GM12878 (cell line): ENCODE data around the gene HAGHL. TPM values are rescaled to one million over a fixed set of nuclear protein-coding genes. Genes with fewer than 3 reads are reported as not detected.

Experiments
- ATAC-seq: fragments of 200-7000 bp; cut with Tn5 transposase; 3 replicates; pipeline ENCODE4 v1.9.1; 2020; ENCODE audit warnings: mild to moderate bottlenecking, moderate library complexity
- BruUV-seq: library from RNA; stranded (reverse); fragments of 400-500 nt; replicated peaks from 2 replicates; lab custom pipeline; 2021; lab: Mats Ljungman, UMichigan
- CTCF ChIA-PET: fragments of 300-600 bp; sonication (Branson Sonifier 250); formaldehyde crosslinking; extraction: SDS; loops from one replicate; lab custom pipeline; 2021; ENCODE audit warnings: inconsistent platforms; lab: Yijun Ruan, JAX
- POLR2A ChIA-PET: fragments of 350-600 bp; formaldehyde crosslinking; extraction: SDS; loops from one replicate; lab custom pipeline; 2021; ENCODE audit warnings: inconsistent platforms; lab: Charles Lee
- RAD21 ChIA-PET: fragments of 300-600 bp; sonication (Branson Sonifier 250); formaldehyde crosslinking; loops from one replicate; lab custom pipeline; 2023; ENCODE audit warnings: antibody characterized with exemption; ENCODE audit not compliant: unreplicated experiment; lab: Charles Lee
- SMC1A ChIA-PET: fragments of 300-600 bp; sonication (Branson Sonifier 250); formaldehyde crosslinking; loops from one replicate; lab custom pipeline; 2023; ENCODE audit not compliant: unreplicated experiment, uncharacterized antibody; lab: Charles Lee
- DNase-seq: peaks from one replicate; pipeline ENCODE4 v3.0.0-alpha.2; 2011; ENCODE audit warnings: low read depth, low spot score
- FAIRE-seq: peaks from 3 replicates; lab custom pipeline; 2011; peaks lifted over from hg19 to GRCh38; lab: Jason Lieb, UNC
- H2AFZ ChIP-seq: 2 replicates; pipeline ENCODE4 v1.6.0; 2011; ENCODE audit warnings: low read depth, low read length, control low read depth; ENCODE audit not compliant: control insufficient read depth
- H3K27ac ChIP-seq: 2 replicates; pipeline ENCODE4 v1.5.1; 2011; ENCODE audit warnings: control low read depth; ENCODE audit not compliant: control insufficient read depth, insufficient read depth
- H3K27me3 ChIP-seq, 2 experiments: replicated peaks in 1 of 2; 2 replicates each; pipeline versions ENCODE4 v1.6.0 to v1.6.1; 2011; ENCODE audit warnings: low read length in 1 of 2; ENCODE audit not compliant: control insufficient read depth in 2 of 2, insufficient read depth in 2 of 2
- H3K36me3 ChIP-seq, 2 experiments: 2 replicates each; pipeline ENCODE4 v1.5.1; 2011; ENCODE audit warnings: low read length in 1 of 2; ENCODE audit not compliant: control insufficient read depth in 2 of 2, insufficient read depth in 2 of 2
- H3K4me1 ChIP-seq: 2 replicates; pipeline ENCODE4 v1.6.1; 2011; ENCODE audit warnings: mild to moderate bottlenecking, low read length, moderate library complexity, mixed read lengths; ENCODE audit not compliant: control insufficient read depth, insufficient read depth
- H3K4me2 ChIP-seq: 2 replicates; pipeline ENCODE4 v1.6.0; 2011; ENCODE audit warnings: control low read depth; ENCODE audit not compliant: control insufficient read depth, insufficient read depth
- H3K4me3 ChIP-seq: fragments of 200-600 bp; sonication (generic); 2 replicates; pipeline ENCODE4 v1.5.1; 2016
- H3K79me2 ChIP-seq: 2 replicates; pipeline ENCODE4 v1.6.0; 2011; ENCODE audit warnings: low read length; ENCODE audit not compliant: control insufficient read depth, insufficient read depth
- H3K9ac ChIP-seq: 2 replicates; pipeline ENCODE4 v1.8.0; 2011; ENCODE audit warnings: low read length, control low read depth, mixed read lengths; ENCODE audit not compliant: control insufficient read depth, insufficient read depth
- H3K9me3 ChIP-seq: replicated peaks from 3 replicates; pipeline ENCODE4 v1.5.1; 2011; ENCODE audit warnings: mild to moderate bottlenecking, low read length; ENCODE audit not compliant: control insufficient read depth, insufficient read depth
- H4K20me1 ChIP-seq: 2 replicates; pipeline ENCODE4 v1.6.0; 2011; ENCODE audit not compliant: control insufficient read depth, insufficient read depth
- BACH1 ChIP-seq: fragments of 450-650 bp; IDR thresholded peaks from 2 replicates; pipeline ENCODE4 v1.6.1; 2017; ENCODE audit warnings: mild to moderate bottlenecking, borderline replicate concordance
- BHLHE40 ChIP-seq, 2 experiments: fragments of 450-650 bp in 1 of 2; IDR thresholded peaks; 2 replicates each; pipeline ENCODE4 v1.6.1; 2011 to 2017; ENCODE audit warnings: low read depth in 2 of 2, borderline replicate concordance in 1 of 2, improper control_type of control experiment in 1 of 2, low read length in 1 of 2, mild to moderate bottlenecking in 1 of 2
- BRCA1 ChIP-seq: IDR thresholded peaks from 2 replicates; pipeline ENCODE4 v1.6.1; 2011; ENCODE audit warnings: low read depth, low read length, improper control_type of control experiment
- CBFB ChIP-seq: IDR thresholded peaks from 2 replicates; pipeline ENCODE4 v1.6.1; 2016; ENCODE audit warnings: antibody characterized with exemption, low read depth
- CREB1 ChIP-seq: IDR thresholded peaks from 2 replicates; pipeline ENCODE4 v1.6.1; 2012; ENCODE audit warnings: low read depth, mild to moderate bottlenecking, inconsistent platforms
- EZH2 ChIP-seq: IDR thresholded peaks from 2 replicates; pipeline ENCODE4 v1.6.1; 2012; ENCODE audit warnings: low read depth, mild to moderate bottlenecking, control low read depth, inconsistent platforms, low read length, borderline replicate concordance; ENCODE audit not compliant: control insufficient read depth
- FOS ChIP-seq: IDR thresholded peaks from 3 replicates; pipeline ENCODE4 v1.6.1; 2011; ENCODE audit warnings: borderline replicate concordance; ENCODE audit not compliant: insufficient read length; ENCODE audit errors: extremely low read depth
- HDAC2 ChIP-seq: fragments of 200-600 bp; sonication (generic); IDR thresholded peaks from 2 replicates; pipeline ENCODE4 v1.6.1; 2017
- KAT2A ChIP-seq: conservative IDR thresholded peaks from 2 replicates; pipeline ENCODE4 v1.6.1; 2011; ENCODE audit warnings: low read depth, low read length; ENCODE audit not compliant: control insufficient read depth
- MTA2 ChIP-seq: fragments of 450-650 bp; IDR thresholded peaks from 2 replicates; pipeline ENCODE4 v1.6.1; 2016; ENCODE audit warnings: low read depth, mild to moderate bottlenecking, moderate library complexity
- NBN ChIP-seq: fragments of 450-650 bp; IDR thresholded peaks from 2 replicates; pipeline ENCODE4 v1.6.1; 2016
- NFYB ChIP-seq: IDR thresholded peaks from 2 replicates; pipeline ENCODE4 v1.6.1; 2011; ENCODE audit warnings: low read depth, mild to moderate bottlenecking, low read length, improper control_type of control experiment, moderate library complexity; ENCODE audit not compliant: insufficient read depth
- NR2C1 ChIP-seq: fragments of 450-650 bp; IDR thresholded peaks from 2 replicates; pipeline ENCODE4 v1.6.1; 2017; ENCODE audit warnings: antibody characterized with exemption, mild to moderate bottlenecking, moderate library complexity
- RAD51 ChIP-seq: fragments of 450-650 bp; IDR thresholded peaks from 2 replicates; pipeline ENCODE4 v1.6.1; 2016; ENCODE audit warnings: moderate library complexity, mild to moderate bottlenecking, inconsistent platforms
- RBBP5 ChIP-seq: fragments of 200-600 bp; sonication (generic); conservative IDR thresholded peaks from 2 replicates; pipeline ENCODE4 v1.6.1; 2016
- SMAD1 ChIP-seq: fragments of 450-650 bp; IDR thresholded peaks from 2 replicates; pipeline ENCODE4 v1.6.1; 2018; ENCODE audit warnings: mild to moderate bottlenecking, low read depth; ENCODE audit not compliant: partially characterized antibody
- SPI1 ChIP-seq: IDR thresholded peaks from 2 replicates; pipeline ENCODE4 v1.6.1; 2011; ENCODE audit warnings: low read depth, mild to moderate bottlenecking, low read length, moderate library complexity, borderline replicate concordance; ENCODE audit not compliant: insufficient read depth
- ZZZ3 ChIP-seq: IDR thresholded peaks from 2 replicates; pipeline ENCODE4 v1.6.1; 2011; ENCODE audit warnings: low read depth; ENCODE audit not compliant: control insufficient read depth, insufficient read length
- WGBS: methylation state at CpG from one replicate; pipeline ENCODE4 v1.1.6; 2016; ENCODE audit warnings: low lambda C conversion rate; ENCODE audit not compliant: insufficient replicate concordance, insufficient coverage; ENCODE audit errors: missing lambda C conversion rate; 5-methylcytosine and 5-hydroxymethylcytosine counted together
- in situ Hi-C: fragments of 300-500 bp; cut with MboI; formaldehyde crosslinking; loops from 9 replicates; pipeline ENCODE4 v1.14.3; 2018; ENCODE audit warnings: mixed read lengths
- intact Hi-C: fragments of 100-400 bp; cut with micrococcal nuclease; formaldehyde crosslinking; loops from one replicate; pipeline ENCODE4 v1.14.2; 2022; ENCODE audit not compliant: unreplicated experiment
- polyA plus RNA-seq, 11 experiments: library from polyadenylated mRNA; depleted of rRNA in 4 of 11; unstranded in 6 of 11; stranded (reverse) in 5 of 11; fragments of >200 nt; fragmentation: Nextera tagmentation in 4 of 11; fragmentation: Illumina TruSeq in 1 of 11; extraction: Ambion mirVana in 4 of 11; extraction: Trizol in 1 of 11; gene quantifications; 1 replicate in 1 of 11; 2 replicates in 10 of 11; pipeline versions ENCODE4 v1.2.1 to v1.2.3, GENCODE V29; 2011 to 2016; ENCODE audit warnings: inconsistent platforms in 2 of 11, missing spikeins in 2 of 11, low read depth in 1 of 11
- total RNA-seq, 4 experiments: library from RNA; depleted of rRNA in 3 of 4; stranded (reverse); fragments of >200 nt in 3 of 4; fragmentation: Illumina TruSeq in 1 of 4; extraction: Trizol in 1 of 4; gene quantifications; 2 replicates each; pipeline versions ENCODE4 v1.2.1 to v1.2.3, GENCODE V29; 2013 to 2021
- TF ChIP-seq, protein P1 (sequence below): IDR thresholded peaks from 2 replicates; pipeline ENCODE4 v1.6.1; 2011; ENCODE audit warnings: borderline replicate concordance, low read depth, mild to moderate bottlenecking, moderate library complexity, low read length; ENCODE audit not compliant: insufficient read depth, poor library complexity, severe bottlenecking
- TF ChIP-seq, protein P2 (sequence below): fragments of 450-650 bp; IDR thresholded peaks from 2 replicates; pipeline ENCODE4 v1.6.1; 2017; ENCODE audit warnings: mild to moderate bottlenecking, low read depth, inconsistent platforms; ENCODE audit not compliant: poor library complexity, severe bottlenecking

Gene HAGHL
- total and polyA plus RNA-seq, 10 of the 15 experiments (the other 5 are each of a cell fraction or from before 2014, with no cell fraction given) = 0.23 to 44.6 (median 16.4) TPM

DNA sequence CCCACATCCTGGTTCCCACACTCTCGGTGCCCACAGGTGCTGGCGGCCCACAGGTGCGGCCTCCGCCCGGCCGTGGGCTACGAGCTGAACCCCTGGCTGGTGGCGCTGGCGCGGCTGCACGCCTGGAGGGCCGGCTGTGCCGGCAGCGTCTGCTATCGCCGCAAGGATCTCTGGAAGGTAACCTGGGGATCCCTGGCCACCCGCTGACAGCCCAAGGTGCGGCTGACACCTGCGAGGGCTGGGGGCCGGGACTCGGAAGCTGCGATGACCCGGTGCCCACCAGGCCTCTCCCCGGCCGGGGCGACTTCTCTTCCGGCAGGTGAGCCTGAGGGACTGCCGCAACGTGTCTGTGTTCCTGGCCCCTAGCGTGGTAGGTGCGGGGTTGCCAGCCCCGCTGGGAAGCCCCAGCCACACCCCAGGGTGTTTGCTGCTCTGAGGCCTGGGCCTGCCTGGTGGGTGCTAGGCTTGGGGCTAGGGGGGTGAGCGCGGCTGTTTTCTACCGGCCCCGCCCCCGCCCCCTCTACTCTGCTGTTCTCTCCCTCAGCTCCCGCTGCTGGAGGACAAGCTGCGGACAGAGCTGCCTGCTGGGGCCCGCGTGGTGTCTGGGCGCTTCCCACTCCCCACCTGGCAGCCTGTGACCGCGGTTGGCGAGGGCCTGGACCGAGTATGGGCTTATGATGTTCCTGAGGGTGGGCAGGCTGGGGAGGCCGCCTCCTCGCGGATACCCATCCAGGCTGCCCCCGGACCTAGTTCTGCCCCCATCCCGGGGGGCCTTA, 5.0 kb upstream of the HAGHL start:
- peaks cover 20% of the 10 kb centered on the region for H3K4me1 ChIP-seq
- ATAC-seq (no peak), FAIRE-seq (no peak), DNase-seq (no peak)
- H3K4me2 ChIP-seq = peak overlapping the region; percentile 69
- 66% methylated on average over 48 of the region's 51 CpGs for WGBS
- BruUV-seq = no TSS peak
- H3K27me3 ChIP-seq = no peaks in the 10 kb centered on the region
- H3K36me3 ChIP-seq = no peaks in the 10 kb centered on the region
- ChIA-PET SMC1A (interaction anchor here (1.2 kb wide), 1 partner anchor 15 kb away, joined by 3 read pairs; no protein-coding TSS in a partner anchor), CTCF (interaction anchor here (0.7 to 2.5 kb wide), 5 partner anchors 10 to 18 kb away, joined by 3 to 13 read pairs (median 4); no protein-coding TSS in a partner anchor), RAD21 (interaction anchor here (0.8 to 2.4 kb wide), 3 partner anchors 16 to 66 kb away, joined by 3 to 10 read pairs (median 10); partner anchors contain the start of genes CHTF18 and RPUSD1), POLR2A (interaction anchor here (0.7 to 2.5 kb wide), 7 partner anchors 8 to 150 kb away, joined by 3 to 29 read pairs (median 6); partner anchors contain the start of genes CHTF18, CIAO3 and RPUSD1)
- H3K79me2 ChIP-seq = no peaks in the 10 kb centered on the region; the same call in 1 of the 2 replicates
- no peak overlapping the region for H3K27ac ChIP-seq
- H3K9me3 ChIP-seq = no peaks in the 10 kb centered on the region
- no peak for TF ChIP-seq HDAC2
- no peak for TF ChIP-seq EZH2
- no peak for TF ChIP-seq NFYB
- no peak for TF ChIP-seq RBBP5
- no peak for TF ChIP-seq CREB1
- no peak for TF ChIP-seq CBFB
- no peak for TF ChIP-seq SMAD1
- TF ChIP-seq NR2C1 = no peak
- no peak for TF ChIP-seq FOS
- no peak for TF ChIP-seq BRCA1
- no peak for TF ChIP-seq RAD51
- no peak for TF ChIP-seq BACH1
- TF ChIP-seq, protein P1, sequence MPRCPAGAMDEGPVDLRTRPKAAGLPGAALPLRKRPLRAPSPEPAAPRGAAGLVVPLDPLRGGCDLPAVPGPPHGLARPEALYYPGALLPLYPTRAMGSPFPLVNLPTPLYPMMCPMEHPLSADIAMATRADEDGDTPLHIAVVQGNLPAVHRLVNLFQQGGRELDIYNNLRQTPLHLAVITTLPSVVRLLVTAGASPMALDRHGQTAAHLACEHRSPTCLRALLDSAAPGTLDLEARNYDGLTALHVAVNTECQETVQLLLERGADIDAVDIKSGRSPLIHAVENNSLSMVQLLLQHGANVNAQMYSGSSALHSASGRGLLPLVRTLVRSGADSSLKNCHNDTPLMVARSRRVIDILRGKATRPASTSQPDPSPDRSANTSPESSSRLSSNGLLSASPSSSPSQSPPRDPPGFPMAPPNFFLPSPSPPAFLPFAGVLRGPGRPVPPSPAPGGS = no peak
- TF ChIP-seq MTA2 = no peak
- no peak for TF ChIP-seq BHLHE40 (IDR thresholded peaks at IDR 0.05; ENCODE audit: borderline replicate concordance in 1 of 2, low read depth in 2 of 2, low read length in 1 of 2)
- TF ChIP-seq ZZZ3 = no peak
- no peak for TF ChIP-seq KAT2A
- TF ChIP-seq SPI1 = no peak
- no peak for TF ChIP-seq NBN
- TF ChIP-seq, protein P2, sequence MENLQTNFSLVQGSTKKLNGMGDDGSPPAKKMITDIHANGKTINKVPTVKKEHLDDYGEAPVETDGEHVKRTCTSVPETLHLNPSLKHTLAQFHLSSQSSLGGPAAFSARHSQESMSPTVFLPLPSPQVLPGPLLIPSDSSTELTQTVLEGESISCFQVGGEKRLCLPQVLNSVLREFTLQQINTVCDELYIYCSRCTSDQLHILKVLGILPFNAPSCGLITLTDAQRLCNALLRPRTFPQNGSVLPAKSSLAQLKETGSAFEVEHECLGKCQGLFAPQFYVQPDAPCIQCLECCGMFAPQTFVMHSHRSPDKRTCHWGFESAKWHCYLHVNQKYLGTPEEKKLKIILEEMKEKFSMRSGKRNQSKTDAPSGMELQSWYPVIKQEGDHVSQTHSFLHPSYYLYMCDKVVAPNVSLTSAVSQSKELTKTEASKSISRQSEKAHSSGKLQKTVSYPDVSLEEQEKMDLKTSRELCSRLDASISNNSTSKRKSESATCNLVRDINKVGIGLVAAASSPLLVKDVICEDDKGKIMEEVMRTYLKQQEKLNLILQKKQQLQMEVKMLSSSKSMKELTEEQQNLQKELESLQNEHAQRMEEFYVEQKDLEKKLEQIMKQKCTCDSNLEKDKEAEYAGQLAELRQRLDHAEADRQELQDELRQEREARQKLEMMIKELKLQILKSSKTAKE = no peak
- intact Hi-C loops (loop anchor here (2.0 kb wide), 2 partner anchors 19 to 37 kb away; partner anchors contain the start of genes CIAO3 and JMJD8), in situ Hi-C loops (no loop called here)
- H4K20me1 ChIP-seq = no peaks in the 10 kb centered on the region
- peak overlapping the region; percentile 86; the same call in 1 of the 2 replicates for H3K4me3 ChIP-seq
- no peak overlapping the region for H3K9ac ChIP-seq
- no peak overlapping the region for H2AFZ ChIP-seq
